Peyer's patch (tissue), 4 donors: Measurements from ENCODE around the gene GABBR2.

Source experiments
- CTCF ChIP-seq, 6 experiments: fragments of 450-650 bp in 4 of 6; fragments of 200-600 bp in 2 of 6; sonication (generic) in 1 of 6; IDR thresholded peaks; one replicate each; pipeline ENCODE4 v1.5.1; 2017 to 2019; ENCODE audit warnings: antibody characterized with exemption in 6 of 6, mild to moderate bottlenecking in 3 of 6, moderate library complexity in 1 of 6
- POLR2A ChIP-seq, 2 donors: fragments of 450-650 bp; IDR thresholded peaks; one replicate each; pipeline ENCODE4 v1.5.1; 2017; ENCODE audit warnings: antibody characterized with exemption in 2 of 2, mild to moderate bottlenecking in 2 of 2, moderate library complexity in 2 of 2

- TF ChIP-seq CTCF (IDR thresholded peaks at IDR 0.05) (no peak), POLR2A (IDR thresholded peaks at IDR 0.05) (no peak)
Measured at GRCh38 chr9:98583417-98583816, 125.3 kb downstream of the GABBR2 start.
